ENCODE data around the gene CACNA1C. TPM values are rescaled to one million over a fixed set of nuclear protein-coding genes. Genes with fewer than 3 reads are reported as not detected.

The CACNA1C gene
- total RNA-seq, 5 donors from 2014 or later (not counting 1 experiment from before 2014, with no cell fraction given), result 0.10 to 0.26 (median 0.16) TPM

DNA sequence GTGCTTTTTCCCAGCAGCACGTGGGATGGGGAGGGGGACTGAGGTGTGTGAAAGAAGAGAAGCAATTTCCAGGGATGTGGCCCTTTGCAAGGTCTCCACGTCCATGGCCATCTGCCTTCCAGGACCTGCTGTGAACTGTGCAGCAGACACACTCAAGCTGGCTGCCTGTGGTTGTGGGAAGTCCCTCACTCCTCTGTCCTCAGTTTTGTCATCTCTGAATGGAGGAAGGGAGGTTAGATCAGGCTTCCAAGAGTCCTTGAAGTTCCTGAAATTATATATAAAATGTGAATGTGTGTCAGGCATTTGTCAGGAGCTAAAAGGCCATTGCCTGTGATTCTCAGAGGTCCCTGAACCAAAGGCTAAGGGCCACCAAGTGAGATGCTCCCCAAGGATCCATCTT, 328.2 kb downstream of the CACNA1C start:
- H3K9me3 ChIP-seq, result no peaks in the 10 kb centered on the region
- H3K4me3 ChIP-seq (ENCODE audit: control insufficient read depth in 1 of 2, extremely low read depth in 1 of 2, low read length in 1 of 2), result no peak overlapping the region
- 88% methylated on average over 1 of the region's 2 CpGs for WGBS (ENCODE audit: insufficient coverage)
- Mint-ChIP-seq H3K27me3 (peaks cover 0 to 8% of the 10 kb centered on the region in 2 donors), H3K4me1 (peaks cover 0 to 9% (median 6%) of the 10 kb centered on the region in 3 donors), H3K4me3 (no peak overlapping the region), H3K27ac (no peak overlapping the region), H3K9me3 (no peaks in the 10 kb centered on the region), H3K36me3 (no peaks in the 10 kb centered on the region)
- no peak for DNase-seq
- no peaks in the 10 kb centered on the region for H3K4me1 ChIP-seq (ENCODE audit: control insufficient read depth in 1 of 2, extremely low read depth in 1 of 2, insufficient read depth in 2 of 2, low read length in 2 of 2)
- peaks cover 0 to 2% of the 10 kb centered on the region in 2 experiments for H3K27me3 ChIP-seq (replicated peaks in 1 of 2; ENCODE audit: control insufficient read depth in 2 of 2, extremely low read depth in 1 of 2, insufficient read depth in 2 of 2, low read length in 1 of 2)
- no peak for ATAC-seq (replicated peaks in 1 of 4)
- CTCF ChIA-PET, result no interaction called here
- no peaks in the 10 kb centered on the region for H3K36me3 ChIP-seq (ENCODE audit: control insufficient read depth in 2 of 2, extremely low read depth in 1 of 2, insufficient read depth in 1 of 2, low read length in 1 of 2)
- POLR2A ChIA-PET, result no interaction called here
- no peak overlapping the region for H3K27ac ChIP-seq (ENCODE audit: low read length)

DNA sequence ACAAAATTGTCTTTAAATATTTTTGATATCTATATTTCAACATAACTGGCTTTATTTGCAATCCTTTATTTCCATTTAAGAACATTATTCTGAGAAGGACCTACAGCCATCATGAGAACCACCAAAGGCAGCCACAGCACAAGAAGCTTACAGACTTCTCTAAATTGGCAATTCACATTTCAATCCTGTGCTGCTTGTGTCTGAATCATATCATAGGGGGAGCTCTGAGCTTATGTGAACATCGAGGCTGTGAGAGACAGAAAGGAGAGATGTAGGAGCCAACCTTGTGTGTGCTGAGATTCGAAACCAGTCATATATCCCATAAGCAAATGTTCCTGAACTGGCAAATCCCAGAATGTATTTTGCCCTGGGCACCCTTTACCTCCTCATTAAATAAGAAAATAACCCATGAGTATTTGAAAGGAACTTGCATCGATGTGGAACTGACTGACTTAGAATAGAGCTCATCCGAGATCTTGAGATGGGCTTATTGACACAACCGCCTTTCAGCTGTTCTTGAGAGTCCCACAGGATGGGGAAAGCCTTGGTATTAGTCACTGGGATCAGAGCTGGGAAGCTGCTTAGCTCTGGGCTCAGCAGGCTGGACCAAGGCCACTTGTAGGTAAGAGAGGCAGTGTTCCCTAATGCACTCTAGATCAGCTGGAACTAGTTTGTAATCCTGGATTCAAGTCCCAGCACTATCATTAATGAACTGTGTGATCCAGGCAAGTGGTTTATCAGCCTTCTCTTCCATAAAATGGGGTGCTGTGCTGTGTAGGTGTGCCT, 329.8 kb downstream of the CACNA1C start:
- Mint-ChIP-seq H3K9me3 (no peaks in the 10 kb centered on the region), H3K27me3 (peaks cover 0 to 8% of the 10 kb centered on the region in 2 donors), H3K4me3 (no peak overlapping the region), H3K4me1 (peaks cover 0 to 9% (median 6%) of the 10 kb centered on the region in 3 donors), H3K36me3 (no peaks in the 10 kb centered on the region), H3K27ac (no peak overlapping the region)
- 83% methylated on average over 3 of the region's 5 CpGs for WGBS (ENCODE audit: insufficient coverage)
- Histone ChIP-seq H3K27me3 (replicated peaks in 1 of 2; ENCODE audit: control insufficient read depth in 2 of 2, extremely low read depth in 1 of 2, insufficient read depth in 2 of 2, low read length in 1 of 2) (peaks cover 0 to 8% of the 10 kb centered on the region in 2 experiments), H3K4me3 (ENCODE audit: control insufficient read depth in 1 of 2, extremely low read depth in 1 of 2, low read length in 1 of 2) (no peak overlapping the region), H3K36me3 (ENCODE audit: control insufficient read depth in 2 of 2, extremely low read depth in 1 of 2, insufficient read depth in 1 of 2, low read length in 1 of 2) (no peaks in the 10 kb centered on the region), H3K27ac (ENCODE audit: low read length) (no peak overlapping the region), H3K4me1 (ENCODE audit: control insufficient read depth in 1 of 2, extremely low read depth in 1 of 2, insufficient read depth in 2 of 2, low read length in 2 of 2) (no peaks in the 10 kb centered on the region), H3K9me3 (no peaks in the 10 kb centered on the region)
- CTCF ChIA-PET, result no interaction called here
- ATAC-seq (replicated peaks in 1 of 4) (no peak), DNase-seq (no peak)
- POLR2A ChIA-PET, result interaction anchor here in 1 of 2 donors (0.6 kb wide), 1 partner anchor 567 kb away, joined by 3 read pairs; no protein-coding TSS in a partner anchor

- DNase-seq (no peak), ATAC-seq (replicated peaks in 1 of 4) (no peak)
- H3K9me3 Mint-ChIP-seq, result no peaks in the 10 kb centered on the region
- no peak overlapping the region for H3K4me3 Mint-ChIP-seq
- Histone ChIP-seq H3K9me3 (no peaks in the 10 kb centered on the region), H3K4me1 (ENCODE audit: control insufficient read depth in 1 of 2, extremely low read depth in 1 of 2, insufficient read depth in 2 of 2, low read length in 2 of 2) (no peaks in the 10 kb centered on the region), H3K4me3 (ENCODE audit: control insufficient read depth in 1 of 2, extremely low read depth in 1 of 2, low read length in 1 of 2) (no peak overlapping the region), H3K36me3 (ENCODE audit: control insufficient read depth in 2 of 2, extremely low read depth in 1 of 2, insufficient read depth in 1 of 2, low read length in 1 of 2) (no peaks in the 10 kb centered on the region), H3K27me3 (replicated peaks in 1 of 2; ENCODE audit: control insufficient read depth in 2 of 2, extremely low read depth in 1 of 2, insufficient read depth in 2 of 2, low read length in 1 of 2) (peaks cover 0 to 11% of the 10 kb centered on the region in 2 experiments), H3K27ac (ENCODE audit: low read length) (no peak overlapping the region)
- no peak overlapping the region for H3K27ac Mint-ChIP-seq
- 92% methylated on average over 3 of the region's 10 CpGs for WGBS (ENCODE audit: insufficient coverage)
- no peaks in the 10 kb centered on the region for H3K36me3 Mint-ChIP-seq
- H3K27me3 Mint-ChIP-seq, result peaks cover 0 to 8% of the 10 kb centered on the region in 2 donors
- ChIA-PET POLR2A (interaction anchor here in 1 of 2 donors (0.6 kb wide), 1 partner anchor 568 kb away, joined by 3 read pairs; no protein-coding TSS in a partner anchor), CTCF (no interaction called here)
- H3K4me1 Mint-ChIP-seq, result peaks cover 0 to 7% (median 5%) of the 10 kb centered on the region in 3 donors
These were observed 330.7 kb downstream of the CACNA1C start for GRCh38 chr12:2383325-2384028.

- H3K4me1 Mint-ChIP-seq, result peaks cover 0 to 2% (median 0%) of the 10 kb centered on the region in 3 donors
- H3K27ac ChIP-seq (ENCODE audit: low read length), result no peak overlapping the region
- H3K27me3 Mint-ChIP-seq, result peaks cover 0 to 8% of the 10 kb centered on the region in 2 donors
- H3K4me3 ChIP-seq (ENCODE audit: control insufficient read depth in 1 of 2, extremely low read depth in 1 of 2, low read length in 1 of 2), result no peak overlapping the region
- H3K36me3 ChIP-seq (ENCODE audit: control insufficient read depth in 2 of 2, extremely low read depth in 1 of 2, insufficient read depth in 1 of 2, low read length in 1 of 2), result no peaks in the 10 kb centered on the region
- H3K27me3 ChIP-seq (replicated peaks in 1 of 2; ENCODE audit: control insufficient read depth in 2 of 2, extremely low read depth in 1 of 2, insufficient read depth in 2 of 2, low read length in 1 of 2), result peaks cover 0 to 11% of the 10 kb centered on the region in 2 experiments
- H3K9me3 Mint-ChIP-seq, result no peaks in the 10 kb centered on the region
- CTCF ChIA-PET, result no interaction called here
- no peak overlapping the region for H3K4me3 Mint-ChIP-seq
- POLR2A ChIA-PET, result no interaction called here
- no peak for DNase-seq
- ATAC-seq (replicated peaks in 1 of 4), result no peak
- no peaks in the 10 kb centered on the region for H3K9me3 ChIP-seq
- H3K36me3 Mint-ChIP-seq, result no peaks in the 10 kb centered on the region
- WGBS (ENCODE audit: insufficient coverage), result 93% methylated on average over 5 of the region's 6 CpGs
- H3K4me1 ChIP-seq (ENCODE audit: control insufficient read depth in 1 of 2, extremely low read depth in 1 of 2, insufficient read depth in 2 of 2, low read length in 2 of 2), result no peaks in the 10 kb centered on the region
- H3K27ac Mint-ChIP-seq, result no peak overlapping the region
These were observed 331.2 kb downstream of the CACNA1C start for GRCh38 chr12:2384029-2384386.

GRCh38 chr12:2384533-2385351, 332.0 kb downstream of the CACNA1C start:
- ATAC-seq (replicated peaks in 1 of 4) (no peak), DNase-seq (no peak)
- Histone ChIP-seq H3K27ac (ENCODE audit: low read length) (no peak overlapping the region), H3K36me3 (ENCODE audit: control insufficient read depth in 2 of 2, extremely low read depth in 1 of 2, insufficient read depth in 1 of 2, low read length in 1 of 2) (no peaks in the 10 kb centered on the region), H3K9me3 (no peaks in the 10 kb centered on the region), H3K4me3 (ENCODE audit: control insufficient read depth in 1 of 2, extremely low read depth in 1 of 2, low read length in 1 of 2) (no peak overlapping the region), H3K4me1 (ENCODE audit: control insufficient read depth in 1 of 2, extremely low read depth in 1 of 2, insufficient read depth in 2 of 2, low read length in 2 of 2) (no peaks in the 10 kb centered on the region), H3K27me3 (replicated peaks in 1 of 2; ENCODE audit: control insufficient read depth in 2 of 2, extremely low read depth in 1 of 2, insufficient read depth in 2 of 2, low read length in 1 of 2) (peaks cover 0 to 11% of the 10 kb centered on the region in 2 experiments)
- ChIA-PET POLR2A (interaction anchor here in 1 of 2 donors (0.6 kb wide), 1 partner anchor 24 kb away, joined by 4 read pairs; no protein-coding TSS in a partner anchor), CTCF (no interaction called here)
- H3K27ac Mint-ChIP-seq, result no peak overlapping the region
- no peaks in the 10 kb centered on the region for H3K9me3 Mint-ChIP-seq
- H3K4me3 Mint-ChIP-seq, result no peak overlapping the region
- 97% methylated on average over 9 of the region's 17 CpGs for WGBS (ENCODE audit: insufficient coverage)
- peaks cover 0 to 8% of the 10 kb centered on the region in 2 donors for H3K27me3 Mint-ChIP-seq
- H3K4me1 Mint-ChIP-seq, result no peaks in the 10 kb centered on the region
- H3K36me3 Mint-ChIP-seq, result no peaks in the 10 kb centered on the region

GRCh38 chr12:2385529-2385928, 332.7 kb downstream of the CACNA1C start:
- ChIA-PET POLR2A (no interaction called here), CTCF (no interaction called here)
- H3K4me1 ChIP-seq (ENCODE audit: control insufficient read depth in 1 of 2, extremely low read depth in 1 of 2, insufficient read depth in 2 of 2, low read length in 2 of 2), result no peaks in the 10 kb centered on the region
- Mint-ChIP-seq H3K36me3 (no peaks in the 10 kb centered on the region), H3K9me3 (no peaks in the 10 kb centered on the region), H3K4me3 (no peak overlapping the region), H3K4me1 (no peaks in the 10 kb centered on the region), H3K27me3 (peaks cover 0 to 7% of the 10 kb centered on the region in 2 donors), H3K27ac (no peak overlapping the region)
- H3K4me3 ChIP-seq (ENCODE audit: control insufficient read depth in 1 of 2, extremely low read depth in 1 of 2, low read length in 1 of 2), result no peak overlapping the region
- WGBS (ENCODE audit: insufficient coverage), result 67% methylated on average over 1 of the region's 5 CpGs
- peaks cover 0 to 11% of the 10 kb centered on the region in 2 experiments for H3K27me3 ChIP-seq (replicated peaks in 1 of 2; ENCODE audit: control insufficient read depth in 2 of 2, extremely low read depth in 1 of 2, insufficient read depth in 2 of 2, low read length in 1 of 2)
- H3K9me3 ChIP-seq, result no peaks in the 10 kb centered on the region
- ATAC-seq (replicated peaks in 1 of 4) (no peak), DNase-seq (no peak)
- no peak overlapping the region for H3K27ac ChIP-seq (ENCODE audit: low read length)
- H3K36me3 ChIP-seq (ENCODE audit: control insufficient read depth in 2 of 2, extremely low read depth in 1 of 2, insufficient read depth in 1 of 2, low read length in 1 of 2), result no peaks in the 10 kb centered on the region

Measured in T-cell (primary cell).